Prostate gland (tissue), 2 donors: ENCODE data around the gene BMPER.

Experiments used
- POLR2A ChIP-seq: fragments of 450-650 bp; IDR thresholded peaks from one replicate; pipeline ENCODE4 v1.6.1; 2016; ENCODE audit warnings: antibody characterized with exemption, mild to moderate bottlenecking
- TF ChIP-seq, protein P1 (sequence below), 4 experiments: fragments of 200-600 bp in 2 of 4; fragments of 450-650 bp in 2 of 4; sonication (generic) in 2 of 4; IDR thresholded peaks; 1 replicate in 3 of 4; 2 replicates in 1 of 4; pipeline ENCODE4 v1.5.1; 2016 to 2019; ENCODE audit warnings: antibody characterized with exemption in 4 of 4, mild to moderate bottlenecking in 2 of 4, moderate library complexity in 2 of 4

DNA sequence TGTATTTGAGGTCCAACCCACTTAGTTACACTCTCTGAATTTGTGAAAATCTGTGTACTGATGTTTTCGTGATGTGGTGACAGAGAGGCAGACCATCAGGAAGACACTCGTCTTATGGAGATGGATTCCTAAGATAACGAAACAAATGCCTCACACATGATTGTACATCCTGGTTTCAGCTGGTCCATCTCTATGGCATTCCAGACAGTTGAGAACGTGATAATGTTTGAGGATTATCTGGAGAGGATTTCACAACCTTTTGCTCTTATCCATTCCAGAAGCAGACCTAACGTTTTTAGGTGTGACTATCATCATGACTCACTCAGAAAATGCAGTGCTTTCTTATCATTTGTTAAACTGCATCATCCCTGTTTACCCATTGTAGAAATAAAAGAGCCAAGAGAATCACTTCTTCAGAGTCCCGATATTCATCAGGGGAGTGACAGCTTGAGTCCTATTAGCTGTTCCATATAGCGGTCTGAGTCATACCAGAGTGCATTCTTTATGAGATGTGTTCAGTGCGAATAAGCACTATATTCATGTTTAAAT, 74.5 kb downstream of the BMPER start:
- TF ChIP-seq, protein P1, sequence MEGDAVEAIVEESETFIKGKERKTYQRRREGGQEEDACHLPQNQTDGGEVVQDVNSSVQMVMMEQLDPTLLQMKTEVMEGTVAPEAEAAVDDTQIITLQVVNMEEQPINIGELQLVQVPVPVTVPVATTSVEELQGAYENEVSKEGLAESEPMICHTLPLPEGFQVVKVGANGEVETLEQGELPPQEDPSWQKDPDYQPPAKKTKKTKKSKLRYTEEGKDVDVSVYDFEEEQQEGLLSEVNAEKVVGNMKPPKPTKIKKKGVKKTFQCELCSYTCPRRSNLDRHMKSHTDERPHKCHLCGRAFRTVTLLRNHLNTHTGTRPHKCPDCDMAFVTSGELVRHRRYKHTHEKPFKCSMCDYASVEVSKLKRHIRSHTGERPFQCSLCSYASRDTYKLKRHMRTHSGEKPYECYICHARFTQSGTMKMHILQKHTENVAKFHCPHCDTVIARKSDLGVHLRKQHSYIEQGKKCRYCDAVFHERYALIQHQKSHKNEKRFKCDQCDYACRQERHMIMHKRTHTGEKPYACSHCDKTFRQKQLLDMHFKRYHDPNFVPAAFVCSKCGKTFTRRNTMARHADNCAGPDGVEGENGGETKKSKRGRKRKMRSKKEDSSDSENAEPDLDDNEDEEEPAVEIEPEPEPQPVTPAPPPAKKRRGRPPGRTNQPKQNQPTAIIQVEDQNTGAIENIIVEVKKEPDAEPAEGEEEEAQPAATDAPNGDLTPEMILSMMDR (IDR thresholded peaks at IDR 0.05), result no peak
- no peak for TF ChIP-seq POLR2A
